GM21619 (cell line): ENCODE measurements around the gene ZDHHC14.

Experiments
- ATAC-seq: cut with Tn5 transposase; IDR thresholded peaks from one replicate; pipeline ENCODE4 v1.9.1; 2021; ENCODE audit not compliant: unreplicated experiment

ZDHHC14 gene

GRCh38 chr6:157609556-157609955, 228.6 kb downstream of the ZDHHC14 start:
- ATAC-seq = no peak

- no peak for ATAC-seq
Measured at GRCh38 chr6:157610451-157610999, 229.5 kb downstream of the ZDHHC14 start.

GRCh38 chr6:157611406-157611805, 230.4 kb downstream of the ZDHHC14 start:
- ATAC-seq = no peak

- no peak for ATAC-seq
Measured at GRCh38 chr6:157613011-157613522, 232.1 kb downstream of the ZDHHC14 start.

- ATAC-seq = peak; percentile 76
Measured at GRCh38 chr6:157614026-157614568, 233.1 kb downstream of the ZDHHC14 start.

- no peak for ATAC-seq
Measured at GRCh38 chr6:157615420-157615769, 234.4 kb downstream of the ZDHHC14 start.

GRCh38 chr6:157615951-157616350, 235.0 kb downstream of the ZDHHC14 start:
- ATAC-seq = no peak

GRCh38 chr6:157620944-157621343, 240.0 kb downstream of the ZDHHC14 start:
- ATAC-seq = no peak

GRCh38 chr6:157621406-157621805, 240.4 kb downstream of the ZDHHC14 start:
- no peak for ATAC-seq

- ATAC-seq = no peak
Measured at GRCh38 chr6:157622427-157622826, 241.4 kb downstream of the ZDHHC14 start.

- no peak for ATAC-seq
Measured at GRCh38 chr6:157625111-157625510, 244.1 kb downstream of the ZDHHC14 start.

GRCh38 chr6:157625764-157626163, 244.8 kb downstream of the ZDHHC14 start:
- no peak for ATAC-seq

- no peak for ATAC-seq
Measured at GRCh38 chr6:157627195-157627966, 246.4 kb downstream of the ZDHHC14 start.

GRCh38 chr6:157628463-157628862, 247.5 kb downstream of the ZDHHC14 start:
- ATAC-seq = no peak

GRCh38 chr6:157629220-157629619, 248.2 kb downstream of the ZDHHC14 start:
- ATAC-seq = no peak

- ATAC-seq = no peak
Measured at GRCh38 chr6:157630463-157631080, 249.6 kb downstream of the ZDHHC14 start.

GRCh38 chr6:157631412-157631811, 250.4 kb downstream of the ZDHHC14 start:
- ATAC-seq = no peak

GRCh38 chr6:157631838-157632614, 251.0 kb downstream of the ZDHHC14 start:
- ATAC-seq = no peak

- ATAC-seq = no peak
Measured at GRCh38 chr6:157632821-157633220, 251.8 kb downstream of the ZDHHC14 start.

GRCh38 chr6:157634546-157634945, 253.6 kb downstream of the ZDHHC14 start:
- no peak for ATAC-seq
